SH-SY5Y (cell line): ENCODE measurements around the gene CAP1.

Source experiments
- GATA2 ChIP-seq: IDR thresholded peaks from 2 replicates; pipeline ENCODE4 v1.6.1; 2011; ENCODE audit warnings: mild to moderate bottlenecking, low read depth, low read length
- GATA3 ChIP-seq: IDR thresholded peaks from 2 replicates; pipeline ENCODE4 v1.6.1; 2011; ENCODE audit warnings: low read depth, mild to moderate bottlenecking, low read length, moderate library complexity

Gene CAP1

DNA sequence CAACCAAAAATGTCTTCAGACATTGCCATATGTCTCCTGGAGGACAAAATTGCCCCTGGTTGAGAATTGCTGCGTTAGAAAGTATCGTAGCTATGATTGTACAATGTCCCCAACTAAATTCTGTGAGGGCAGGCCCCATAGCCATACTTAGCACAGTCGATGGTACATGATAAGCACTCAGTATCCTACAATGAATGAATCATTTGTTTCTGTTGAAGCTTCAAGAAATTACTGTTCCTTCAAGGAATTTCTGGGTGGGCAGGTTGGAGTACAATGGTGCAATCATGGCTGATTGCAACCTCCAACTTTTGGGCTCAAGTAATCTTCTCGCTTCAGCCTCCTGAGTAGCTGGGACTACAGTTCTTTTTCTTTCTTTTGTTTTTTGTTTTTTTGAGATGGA is 4.7 kb downstream of the CAP1 start:
- TF ChIP-seq GATA2 (no peak), GATA3 (no peak)

DNA sequence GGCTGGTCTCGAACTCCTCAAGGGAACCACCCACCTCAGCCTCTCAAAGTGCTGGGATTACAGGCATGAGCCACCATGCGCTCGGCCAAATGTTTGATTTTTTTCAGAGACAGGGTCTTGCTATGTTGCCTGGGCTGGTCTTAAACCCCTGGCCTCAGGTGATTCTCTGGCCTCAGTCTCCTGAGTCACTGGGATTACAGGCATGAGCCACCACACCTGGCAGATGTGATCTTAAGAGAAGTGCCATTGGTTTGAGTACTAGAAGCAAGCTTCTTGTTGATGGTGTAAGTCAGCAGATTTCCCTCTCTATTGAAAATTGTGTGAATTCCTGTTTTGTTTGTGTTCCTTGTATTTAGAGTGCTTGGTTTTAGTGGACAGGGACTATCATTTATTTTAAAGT is 5.2 kb downstream of the CAP1 start:
- no peak for TF ChIP-seq GATA2
- TF ChIP-seq GATA3, result no peak

DNA sequence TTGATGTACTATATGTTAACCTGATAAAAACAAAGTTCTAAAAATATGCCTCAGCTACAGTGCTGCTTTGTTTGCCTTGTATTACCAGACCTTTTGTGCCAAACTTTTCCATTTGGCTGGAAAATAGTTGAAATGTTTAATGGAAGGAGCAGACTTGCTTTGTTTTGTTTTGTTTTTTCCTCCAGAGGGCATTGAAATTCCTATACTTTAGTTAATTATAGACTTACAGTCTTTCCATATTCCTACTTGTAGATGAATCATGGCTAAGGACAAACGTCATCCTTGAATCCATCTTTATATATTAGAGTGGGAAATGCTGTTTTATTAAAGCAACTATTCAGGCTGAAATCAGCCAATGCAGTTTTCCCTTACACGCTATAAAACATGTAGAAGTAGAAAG is 6.7 kb downstream of the CAP1 start:
- TF ChIP-seq GATA2 (no peak), GATA3 (no peak)

- TF ChIP-seq GATA3 (no peak), GATA2 (no peak)
Measured at GRCh38 chr1:40047769-40048168, 7.2 kb downstream of the CAP1 start.

GRCh38 chr1:40049725-40050124 is 9.2 kb downstream of the CAP1 start:
- no peak for TF ChIP-seq GATA3

- TF ChIP-seq GATA3, result no peak
- no peak for TF ChIP-seq GATA2
Measured at GRCh38 chr1:40050863-40051262, 10.3 kb downstream of the CAP1 start.

DNA sequence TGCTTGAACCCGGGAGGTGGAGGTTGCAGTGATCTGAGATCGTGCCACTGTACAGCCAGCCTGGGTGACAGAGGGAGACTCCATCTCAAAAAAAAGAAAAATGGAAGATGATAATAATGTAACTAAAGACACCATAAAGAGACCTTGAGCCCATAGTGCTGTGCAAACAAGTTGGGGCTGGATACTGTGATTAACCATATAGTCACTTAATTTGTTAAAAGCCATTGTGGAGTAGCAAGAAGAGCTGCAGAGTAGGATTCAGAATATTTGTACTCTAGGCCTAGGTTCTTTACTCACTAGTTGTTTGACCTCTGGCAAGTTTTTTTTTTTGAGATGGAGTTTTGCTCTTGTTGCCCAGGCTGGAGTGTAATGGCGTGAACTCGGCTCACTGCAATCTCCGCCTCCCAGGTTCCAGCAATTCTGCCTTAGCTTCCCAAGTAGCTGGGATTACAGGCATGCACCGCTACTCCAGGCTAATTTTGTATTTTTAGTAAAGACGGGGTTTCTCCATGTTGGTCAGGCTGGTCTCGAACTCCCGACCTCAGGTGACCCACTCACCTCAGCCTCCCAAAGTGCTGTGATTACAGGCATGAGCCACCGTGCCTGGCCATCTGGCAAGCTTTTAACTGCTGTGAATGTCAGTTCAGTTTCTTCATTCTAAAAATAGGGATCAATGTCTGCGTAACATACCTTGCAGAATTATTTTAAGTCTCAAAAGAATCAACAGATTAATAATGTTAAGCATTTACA is 12.8 kb downstream of the CAP1 start:
- TF ChIP-seq GATA3, result no peak
- TF ChIP-seq GATA2, result no peak

DNA sequence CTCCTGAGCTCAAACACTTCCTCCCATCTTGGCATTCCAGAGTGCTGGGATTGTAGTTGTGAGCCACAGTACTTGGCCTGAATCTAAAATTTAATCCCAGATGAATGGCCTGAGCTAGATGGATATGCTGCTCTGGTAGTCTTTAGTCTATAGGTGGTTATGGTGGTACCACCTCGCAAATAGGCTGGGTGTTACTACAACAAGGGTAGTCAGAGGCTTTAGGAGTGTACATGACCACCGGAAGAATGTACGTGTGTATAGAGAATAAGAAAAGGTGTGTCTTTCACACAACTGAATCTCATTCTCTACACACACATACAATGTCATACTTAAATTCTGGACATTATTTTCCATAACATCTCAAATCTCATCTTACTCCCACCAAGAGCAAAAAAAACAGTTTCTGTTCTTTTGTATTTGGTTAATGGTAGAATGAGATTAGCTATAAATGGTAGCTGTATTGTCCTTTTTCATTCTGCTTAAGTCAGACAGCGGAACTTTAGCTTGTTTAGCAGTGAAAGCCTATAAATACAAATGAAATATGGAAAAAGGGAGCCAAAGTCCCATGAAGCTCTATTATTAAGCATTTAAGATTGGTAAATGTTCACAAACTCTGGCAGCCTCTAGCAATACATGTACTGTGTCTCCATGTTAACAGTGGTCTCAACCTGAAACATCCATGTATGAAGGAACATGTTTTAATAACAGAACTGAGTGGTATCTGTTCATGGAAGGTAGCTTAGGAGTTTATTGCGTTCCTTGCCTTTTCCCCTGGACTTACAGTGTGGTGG is 16.2 kb downstream of the CAP1 start:
- TF ChIP-seq GATA2, result no peak
- no peak for TF ChIP-seq GATA3

GRCh38 chr1:40057310-40058030 is 16.9 kb downstream of the CAP1 start:
- TF ChIP-seq GATA3, result no peak
- TF ChIP-seq GATA2, result no peak

DNA sequence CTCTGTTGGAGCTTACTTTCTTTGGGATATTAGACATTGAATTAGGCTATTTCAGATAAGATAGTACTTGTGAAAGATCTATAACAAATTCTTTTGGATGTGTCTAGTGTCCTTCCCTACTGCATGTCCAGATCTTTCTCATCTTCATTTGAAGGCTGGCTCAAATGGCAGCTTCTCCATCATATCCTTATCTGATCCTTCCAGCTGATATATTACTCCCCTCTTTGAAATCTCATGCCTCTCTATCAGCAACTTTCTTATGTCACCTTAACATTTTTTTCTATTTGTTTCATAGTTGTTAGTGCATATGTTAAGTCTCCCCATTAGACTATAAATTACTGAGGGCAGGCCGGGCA is 17.5 kb downstream of the CAP1 start:
- no peak for TF ChIP-seq GATA3
- no peak for TF ChIP-seq GATA2

- TF ChIP-seq GATA3 (no peak), GATA2 (no peak)
Measured at GRCh38 chr1:40058453-40059337, 18.2 kb downstream of the CAP1 start.

DNA sequence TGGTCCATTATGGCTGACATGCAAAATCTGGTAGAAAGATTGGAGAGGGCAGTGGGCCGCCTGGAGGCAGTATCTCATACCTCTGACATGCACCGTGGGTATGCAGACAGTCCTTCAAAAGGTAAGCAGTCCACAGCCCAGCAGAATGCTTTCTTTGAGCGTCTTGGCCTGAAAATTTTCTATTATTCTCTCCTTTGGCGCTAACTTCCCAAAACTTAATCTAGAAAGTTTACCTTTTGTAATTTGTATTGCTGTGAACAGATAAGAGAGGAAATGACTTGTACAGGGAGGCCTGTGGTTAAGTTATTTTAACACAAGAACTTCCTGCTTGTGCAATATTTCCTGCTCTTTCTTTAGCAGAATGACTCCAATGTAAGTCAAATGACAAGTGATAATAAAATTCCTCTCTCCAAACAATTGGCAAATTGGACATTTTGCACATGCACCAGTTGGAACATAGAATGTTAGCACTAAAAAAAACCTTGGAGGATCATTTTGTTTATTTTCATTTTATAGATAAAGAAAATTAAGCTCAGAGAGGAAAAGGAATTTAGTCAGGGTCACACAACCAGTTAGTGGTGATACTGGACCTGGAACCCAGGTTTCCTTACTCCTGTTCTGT is 18.9 kb downstream of the CAP1 start:
- no peak for TF ChIP-seq GATA3
- TF ChIP-seq GATA2, result no peak

- TF ChIP-seq GATA3 (no peak), GATA2 (no peak)
Measured at GRCh38 chr1:40059960-40060750, 19.6 kb downstream of the CAP1 start.
